ENCODE results near the gene ZNF416. TPM values are rescaled to one million over a fixed set of nuclear protein-coding genes. Genes with fewer than 3 reads are reported as not detected.

Gene ZNF416
- total and polyA plus RNA-seq, 2 of the 8 experiments (the other 6 are each of a cell fraction or from before 2014, with no cell fraction given) = 3.2 to 10.3 TPM

DNA sequence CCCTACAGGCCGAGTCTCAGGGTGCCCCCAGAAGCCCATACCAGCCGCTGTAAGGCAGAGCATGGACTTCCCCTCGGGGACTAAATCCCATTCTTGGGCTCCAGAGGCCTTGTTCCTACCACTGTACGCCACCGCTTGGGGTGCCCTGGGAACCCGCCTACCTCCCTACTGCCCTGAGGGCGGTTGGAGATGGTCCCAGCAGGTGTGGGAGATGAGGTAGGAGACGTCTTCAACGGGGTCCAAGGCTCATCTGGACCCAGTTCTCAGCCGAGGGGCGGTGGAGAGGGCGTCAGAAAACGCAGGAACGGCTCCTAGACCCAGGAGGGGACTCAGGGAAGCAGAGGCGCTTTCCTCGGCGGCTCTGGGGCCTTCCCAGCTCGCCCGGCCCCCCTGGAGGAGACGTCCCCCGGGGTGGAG, 4.4 kb upstream of the ZNF416 start:
- H3K4me1 ChIP-seq (replicated peaks in 1 of 4; ENCODE audit: control insufficient read depth in 3 of 4, insufficient read depth in 4 of 4, low read length in 3 of 4) = peaks cover 4 to 13% (median 8%) of the 10 kb centered on the region in 4 experiments; a peak in 6 of 7 replicates
- no peak overlapping the region for H3K23ac ChIP-seq (ENCODE audit: insufficient read length)
- peak overlapping the region; percentile 81 to 98 for H3K4me2 ChIP-seq (ENCODE audit: insufficient read depth in 1 of 2, low read depth in 2 of 2, low read length in 2 of 2)
- DNase-seq (ENCODE audit: low read depth in 1 of 2, low spot score in 2 of 2) = no peak
- H2BK15ac ChIP-seq (ENCODE audit: low read length) = no peak overlapping the region
- H2BK120ac ChIP-seq (replicated peaks; ENCODE audit: low read depth, low read length) = no peak overlapping the region
- peaks cover 17% of the 10 kb centered on the region for H3K79me1 ChIP-seq (ENCODE audit: low read depth, low read length)
- no peak overlapping the region; the same call in 1 of the 2 replicates for H3K27ac ChIP-seq (ENCODE audit: low read depth, low read length)
- FAIRE-seq = no peak
- H4K20me1 ChIP-seq (replicated peaks in 1 of 2; ENCODE audit: control insufficient read depth in 1 of 2, insufficient read depth in 2 of 2, low read length in 2 of 2) = no peaks in the 10 kb centered on the region
- peaks cover 11 to 39% of the 10 kb centered on the region in 2 experiments for H3K79me2 ChIP-seq (ENCODE audit: control insufficient read depth in 1 of 2, insufficient read depth in 2 of 2, low read length in 2 of 2)
- H3K4ac ChIP-seq (replicated peaks; ENCODE audit: insufficient read length, low read depth, low read length) = no peak overlapping the region
- POLR2A ChIA-PET (ENCODE audit: partially characterized antibody) = interaction anchor here (0.6 to 2.1 kb wide), 14 partner anchors 8 to 247 kb away, joined by 3 to 11 read pairs (median 3); partner anchors contain the start of genes ZNF134, ZNF154, ZNF211 and ZNF530
- no peak overlapping the region for H2AK5ac ChIP-seq (ENCODE audit: low read depth, low read length)
- peak overlapping the region; percentile 98; the same call in 1 of the 2 replicates for H4K8ac ChIP-seq (ENCODE audit: extremely low read depth, insufficient read depth, low read length)
- peaks cover 0 to 5% (median 2%) of the 10 kb centered on the region in 4 experiments; a peak in 2 of 7 replicates for H3K27me3 ChIP-seq (replicated peaks in 1 of 4; ENCODE audit: control insufficient read depth in 3 of 4, extremely low read depth in 1 of 4, insufficient read depth in 3 of 4, low read length in 3 of 4)
- H4K91ac ChIP-seq (replicated peaks; ENCODE audit: insufficient read length, low read length) = peak overlapping the region; percentile 4
- H3K18ac ChIP-seq (ENCODE audit: extremely low read depth, low read length) = peak overlapping the region; percentile 26
- no peak overlapping the region for H3K56ac ChIP-seq (replicated peaks; ENCODE audit: insufficient read length, low read depth, low read length)
- H3K23me2 ChIP-seq (ENCODE audit: low read depth, low read length) = peaks cover 12% of the 10 kb centered on the region; the same call in 1 of the 2 replicates
- H3K4me3 ChIP-seq (ENCODE audit: extremely low read depth in 1 of 4, insufficient read depth in 2 of 4, low read depth in 3 of 4, low read length in 4 of 4) = peak overlapping the region; percentile 42 to 95 (median 93)
- H3K9ac ChIP-seq (replicated peaks in 1 of 4; ENCODE audit: extremely low read depth in 1 of 4, low read depth in 3 of 4, low read length in 3 of 4) = peak overlapping the region in 3 of 4 experiments; percentile 24 to 73 (median 68); a peak in 5 of 7 replicates
- H3K9me3 ChIP-seq (ENCODE audit: insufficient read depth in 2 of 2, low read depth in 1 of 2, low read length in 1 of 2) = peaks cover 14 to 22% of the 10 kb centered on the region in 2 experiments; a peak in 3 of 4 replicates
- CTCF ChIA-PET (ENCODE audit: partially characterized antibody) = no interaction called here
- no peak overlapping the region for H3K14ac ChIP-seq (ENCODE audit: insufficient read length)
- H4K5ac ChIP-seq (ENCODE audit: insufficient read length, low read depth, low read length) = peak overlapping the region; percentile 27
- H3K36me3 ChIP-seq (ENCODE audit: control insufficient read depth in 2 of 4, insufficient read depth in 4 of 4, low read length in 3 of 4) = peaks cover 7 to 25% (median 16%) of the 10 kb centered on the region in 4 experiments; a peak in 7 of 8 replicates
- 33% methylated on average over 21 of the region's 21 CpGs; no CpG with 5 or more reads in 1 of the 2 experiments for WGBS, 2 experiments (ENCODE audit: extremely low coverage in 1 of 2, insufficient coverage in 1 of 2, insufficient read length in 1 of 2, insufficient replicate concordance in 2 of 2, low coverage in 1 of 2, low lambda C conversion rate in 2 of 2, missing lambda C conversion rate in 1 of 2)
- H2BK20ac ChIP-seq (ENCODE audit: low read length) = no peak overlapping the region
- H2BK5ac ChIP-seq (ENCODE audit: low read depth, low read length) = no peak overlapping the region; the same call in 1 of the 2 replicates
- no peak overlapping the region; the same call in 1 of the 2 replicates for H2AFZ ChIP-seq (ENCODE audit: low read length)
- peak overlapping the region; percentile 30; the same call in 1 of the 2 replicates for H2BK12ac ChIP-seq (ENCODE audit: low read depth, low read length)
- TF ChIP-seq RBBP5 (IDR thresholded peaks at IDR 0.05; ENCODE audit: borderline replicate concordance, low read depth, low read length) (no peak), HDAC2 (IDR thresholded peaks at IDR 0.05; ENCODE audit: borderline replicate concordance in 1 of 2, low read depth in 2 of 2, low read length in 2 of 2) (no peak), CEBPB (IDR thresholded peaks at IDR 0.05; ENCODE audit: low read depth, low read length) (no peak), RNF2 (IDR thresholded peaks at IDR 0.05; ENCODE audit: borderline replicate concordance, low read depth, low read length, missing control alignments, poor library complexity, severe bottlenecking) (no peak), RFX5 (IDR thresholded peaks at IDR 0.05; ENCODE audit: borderline replicate concordance, low read depth, low read length) (no peak), CHD2 (IDR thresholded peaks at IDR 0.05; ENCODE audit: low read length) (no peak), KDM5A (IDR thresholded peaks at IDR 0.05; ENCODE audit: low read length) (no peak), ATF2 (IDR thresholded peaks at IDR 0.05; ENCODE audit: low read length) (no peak), EGR1 (IDR thresholded peaks at IDR 0.05; ENCODE audit: borderline replicate concordance, low read depth, low read length) (no peak), YY1 (IDR thresholded peaks at IDR 0.05; ENCODE audit: low read depth, low read length) (no peak)
